ENCODE measurements around the gene GPC6.

GPC6 gene

DNA sequence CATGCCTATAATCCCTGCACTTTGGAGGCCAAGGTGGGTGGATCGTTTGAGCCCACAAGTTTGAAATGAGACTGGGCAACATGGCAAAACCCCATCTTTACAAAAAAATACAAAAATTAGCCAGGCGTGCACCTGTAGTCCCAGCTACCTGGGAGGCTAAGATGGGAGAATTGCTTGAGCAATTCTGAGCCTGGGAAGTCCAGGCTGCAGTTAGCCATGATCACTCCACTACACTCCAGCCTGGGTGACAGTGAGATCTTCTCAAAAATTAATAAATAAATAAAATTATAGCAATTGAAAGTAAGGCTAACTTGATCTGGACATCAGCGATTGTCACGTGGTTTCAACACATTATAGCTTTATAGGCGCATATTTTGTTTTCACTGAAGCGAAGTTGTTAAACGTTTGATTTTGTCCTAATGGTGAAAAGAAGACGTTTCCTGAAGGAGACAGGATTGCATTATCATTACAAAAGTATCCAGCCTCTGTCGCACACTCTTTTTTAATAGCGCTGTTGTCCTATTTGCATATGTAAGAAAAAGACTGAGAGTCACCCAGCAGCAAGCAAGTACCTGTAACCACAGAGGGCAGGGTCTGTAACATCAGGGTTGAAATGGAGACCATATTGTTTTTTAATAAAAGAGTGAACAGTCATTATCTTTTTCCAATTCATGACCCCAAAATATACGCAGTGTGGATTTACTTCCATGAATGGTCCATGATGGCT is 917.2 kb downstream of the GPC6 start:
- Histone ChIP-seq H3K27ac (no peak overlapping the region), H3K4me3 (no peak overlapping the region)

DNA sequence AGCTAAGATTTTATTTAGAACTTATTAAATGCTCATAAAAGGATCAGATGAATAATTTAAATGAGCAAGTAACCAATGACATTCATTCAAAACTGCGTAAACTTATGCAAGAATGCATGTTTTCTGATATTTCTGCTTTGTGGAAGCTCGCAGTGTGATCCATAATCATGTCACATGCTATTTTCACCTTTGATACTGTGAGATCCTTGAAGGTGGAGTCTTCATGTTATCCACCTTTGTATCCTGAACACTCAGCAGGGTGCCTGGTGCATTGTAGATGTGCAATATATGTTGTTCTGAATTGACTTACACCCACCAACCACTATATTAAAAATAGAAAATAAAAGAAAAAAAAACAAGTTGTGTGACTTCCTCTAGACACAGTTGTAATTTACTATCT is 919.4 kb downstream of the GPC6 start:
- Histone ChIP-seq H3K27ac (no peak overlapping the region), H3K4me3 (no peak overlapping the region)

DNA sequence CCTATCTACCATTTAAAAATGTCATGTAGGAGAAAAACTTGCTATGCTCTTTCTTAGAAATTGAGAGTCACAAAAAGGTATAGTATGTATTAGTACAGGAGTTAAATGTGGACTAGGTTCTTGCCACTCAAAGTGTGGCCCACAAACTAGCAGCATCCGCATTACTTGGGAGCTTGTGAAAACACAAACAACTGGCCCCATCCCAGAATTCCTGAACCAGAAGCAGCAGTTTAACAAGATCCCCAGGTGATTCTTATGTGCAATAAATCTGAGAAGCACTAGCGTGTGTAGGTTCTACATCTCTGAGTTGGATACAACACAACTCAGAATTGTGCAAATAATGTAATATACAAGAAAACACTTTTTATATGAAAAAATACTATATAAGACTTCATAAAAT is 927.0 kb downstream of the GPC6 start:
- no peak overlapping the region for H3K27ac ChIP-seq
- no peak overlapping the region for H3K4me3 ChIP-seq

DNA sequence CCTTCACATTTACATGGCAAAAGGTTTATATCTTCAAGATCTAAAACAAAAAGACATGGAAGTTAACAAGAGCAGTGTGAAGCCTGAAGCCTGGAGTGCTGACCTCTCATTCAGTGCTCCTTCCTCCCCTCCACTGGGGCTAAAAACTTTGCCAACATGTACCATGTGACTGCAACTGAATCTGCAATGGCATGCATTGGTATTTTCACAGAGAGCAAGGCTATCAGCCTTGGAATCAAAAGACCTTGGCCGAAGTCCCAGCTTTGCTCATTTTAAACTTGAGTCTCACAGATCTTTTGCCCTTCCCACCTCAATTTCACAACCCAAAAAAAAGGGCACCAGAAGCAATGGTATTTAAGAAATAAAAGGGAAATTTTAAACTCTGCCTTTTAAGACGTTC is 927.8 kb downstream of the GPC6 start:
- H3K4me3 ChIP-seq: no peak overlapping the region
- no peak overlapping the region for H3K27ac ChIP-seq

DNA sequence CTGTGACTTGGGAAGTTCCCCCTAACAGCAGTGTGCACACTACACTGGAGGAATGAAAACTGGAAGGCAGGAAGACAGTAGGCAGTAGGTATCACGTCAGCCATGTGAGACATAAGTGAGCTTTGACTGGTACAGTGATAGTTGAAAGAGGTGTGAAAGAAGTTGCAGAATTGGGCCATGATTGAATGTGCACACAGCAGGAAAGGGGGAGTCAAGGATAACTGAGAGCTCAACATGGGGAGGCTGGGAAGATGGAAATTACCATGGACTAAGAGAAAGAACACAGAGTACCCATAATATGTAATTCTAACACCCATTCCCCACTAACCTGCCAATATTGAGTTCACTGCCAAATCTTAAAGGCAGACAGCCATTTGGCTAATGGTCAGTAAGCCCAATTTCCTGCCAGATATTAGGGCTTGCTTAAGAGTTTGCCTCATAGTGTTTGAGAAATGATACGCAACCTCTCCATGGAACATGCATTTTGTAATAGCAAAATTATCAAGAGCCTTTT is 931.2 kb downstream of the GPC6 start:
- H3K27ac ChIP-seq: no peak overlapping the region
- no peak overlapping the region for H3K4me3 ChIP-seq

DNA sequence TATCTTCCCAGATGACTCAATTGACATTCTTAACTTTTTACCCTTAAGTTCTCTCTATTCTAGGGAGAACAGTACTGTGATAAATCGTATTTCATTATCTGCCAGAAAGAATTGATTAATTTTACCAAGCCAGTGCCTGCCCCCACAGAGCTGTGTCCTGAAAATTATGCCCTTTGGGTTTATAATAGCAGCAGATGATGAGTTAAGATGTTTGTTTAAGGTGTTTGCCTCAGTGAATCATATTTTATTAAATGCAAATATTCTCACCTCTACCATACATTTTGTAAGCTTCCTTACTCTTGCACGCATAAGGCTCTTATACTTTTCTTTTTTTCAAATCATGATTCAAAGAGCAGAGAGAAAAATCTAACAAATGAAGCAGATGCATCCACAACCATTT is 934.3 kb downstream of the GPC6 start:
- no peak overlapping the region for H3K4me3 ChIP-seq
- H3K27ac ChIP-seq: no peak overlapping the region

DNA sequence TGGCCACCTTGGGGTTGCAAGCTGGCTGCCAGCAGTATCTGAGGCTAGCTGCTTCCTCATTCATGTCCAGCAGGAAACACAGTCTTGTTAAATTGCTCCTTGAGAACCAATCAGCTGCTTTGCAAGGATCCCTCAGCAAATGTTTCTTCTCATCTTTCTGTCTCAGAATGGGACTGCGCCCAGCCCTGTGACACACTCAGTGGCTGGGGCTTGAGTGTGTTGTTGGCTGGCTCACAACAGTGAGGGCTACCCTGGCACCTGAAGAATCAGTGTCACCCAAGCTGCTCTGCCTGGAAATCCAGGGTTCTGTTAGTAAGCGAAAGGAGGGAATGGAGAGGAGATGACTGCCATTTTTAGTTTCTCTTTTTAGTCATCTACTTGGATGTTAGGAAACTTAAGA is 935.7 kb downstream of the GPC6 start:
- no peak overlapping the region for H3K27ac ChIP-seq

DNA sequence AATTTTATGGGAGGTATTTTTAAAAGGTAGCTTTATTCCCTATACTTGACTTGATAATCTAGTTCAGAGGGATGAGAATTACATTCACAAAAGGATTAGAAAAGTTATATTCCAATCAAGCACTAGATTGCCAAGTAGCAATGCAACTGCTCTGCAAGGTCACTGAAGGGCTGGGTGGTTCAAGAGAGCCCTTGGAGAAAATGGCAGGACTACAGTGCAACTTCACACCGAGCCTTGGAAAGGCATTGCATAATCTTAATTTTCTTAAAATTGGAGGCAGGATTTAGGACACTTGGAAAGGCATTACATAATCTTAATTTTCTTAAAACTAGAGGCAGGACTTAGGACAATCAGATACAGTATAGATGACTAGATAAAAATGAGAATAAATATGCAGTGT is 936.9 kb downstream of the GPC6 start:
- H3K27ac ChIP-seq: no peak overlapping the region
- no peak overlapping the region for H3K4me3 ChIP-seq

More for the DNA sequence above, 935.7 kb downstream of the GPC6 start:
- no peak overlapping the region for H3K4me3 ChIP-seq

DNA sequence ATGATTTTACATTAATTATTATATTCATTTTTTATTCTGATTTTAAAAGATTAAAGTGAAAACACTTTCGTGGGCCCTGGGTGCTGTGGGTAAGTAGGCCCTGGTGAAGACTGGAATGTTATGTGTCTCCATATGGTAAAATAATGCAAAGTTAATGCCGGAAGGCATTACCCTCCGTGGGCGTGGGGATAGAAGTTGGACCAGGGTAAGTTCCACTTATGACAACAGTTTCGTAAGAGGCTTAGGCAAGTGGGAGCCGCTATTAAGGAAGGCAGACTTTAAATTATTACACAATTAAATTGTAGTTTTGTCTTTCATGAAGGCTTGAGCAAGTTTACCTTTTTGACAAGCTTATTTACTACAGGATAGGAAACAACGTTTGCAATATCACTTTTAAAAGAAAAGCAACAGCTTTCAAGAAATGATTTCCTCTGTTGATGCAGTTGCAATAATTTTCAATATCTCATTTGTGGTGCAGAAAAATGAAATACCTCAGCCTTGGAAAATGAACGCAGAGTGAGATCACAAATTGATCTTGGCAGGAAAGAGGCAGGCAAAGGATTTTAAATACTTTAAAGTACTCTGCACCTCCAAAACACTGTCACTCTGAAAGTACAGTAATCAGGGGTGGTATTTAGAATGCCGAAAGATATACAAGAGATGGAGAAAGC is 942.3 kb downstream of the GPC6 start:
- no peak overlapping the region for H3K4me3 ChIP-seq
- no peak overlapping the region for H3K27ac ChIP-seq

DNA sequence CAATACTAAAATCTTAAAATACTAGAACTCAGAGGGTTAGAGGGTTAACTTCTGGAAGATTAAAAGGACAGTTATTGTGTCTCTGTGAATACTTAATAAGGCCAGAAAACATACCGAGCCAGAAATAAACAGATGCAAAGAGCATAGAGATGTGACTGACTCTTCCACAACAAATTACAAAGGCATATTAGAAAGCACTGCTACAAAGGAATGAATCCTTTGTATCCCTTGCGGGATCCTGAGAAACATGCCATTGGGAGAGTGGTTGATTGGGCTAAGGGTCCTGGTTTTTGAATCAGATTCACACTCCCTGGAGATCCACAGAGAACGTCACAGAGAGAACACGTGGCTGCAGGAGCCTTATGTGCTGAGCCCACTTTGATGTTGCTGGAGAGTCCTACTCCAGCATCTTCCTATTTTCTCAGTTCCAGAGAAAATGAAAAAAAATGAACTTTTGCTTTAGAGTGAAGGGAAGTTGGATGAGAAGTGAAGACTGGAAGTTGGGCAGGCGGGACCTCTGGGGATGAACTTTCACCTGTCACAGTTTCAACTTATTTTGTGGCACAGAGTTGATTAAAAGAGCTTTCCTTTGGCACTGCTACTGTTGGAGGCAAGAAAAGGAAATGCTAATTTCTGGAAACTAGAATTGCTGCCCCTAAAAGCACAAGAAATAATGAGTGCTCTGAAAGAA is 943.0 kb downstream of the GPC6 start:
- H3K27ac ChIP-seq: no peak overlapping the region
- H3K4me3 ChIP-seq: no peak overlapping the region

DNA sequence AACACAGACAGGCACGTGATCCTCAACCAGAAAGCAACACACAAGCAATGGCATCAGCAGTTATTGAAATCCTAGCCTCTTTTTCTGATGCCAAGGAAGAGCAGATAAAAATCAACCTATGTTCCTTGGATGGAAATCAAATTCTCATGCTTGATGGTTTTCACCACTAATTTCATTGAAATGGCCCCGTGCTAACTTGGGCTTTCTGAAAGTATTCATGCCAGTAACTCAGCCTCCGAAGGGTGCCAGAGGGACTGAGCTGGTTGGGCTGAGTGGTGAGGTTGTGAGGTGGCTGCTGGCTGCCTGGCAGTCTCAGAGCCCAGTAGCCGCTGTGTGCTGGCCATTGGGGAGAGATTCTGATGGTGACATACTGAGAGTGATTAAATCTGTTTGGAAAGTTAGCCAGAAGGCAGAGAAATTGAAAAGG is 943.6 kb downstream of the GPC6 start:
- no peak overlapping the region for H3K27ac ChIP-seq
- H3K4me3 ChIP-seq: no peak overlapping the region

DNA sequence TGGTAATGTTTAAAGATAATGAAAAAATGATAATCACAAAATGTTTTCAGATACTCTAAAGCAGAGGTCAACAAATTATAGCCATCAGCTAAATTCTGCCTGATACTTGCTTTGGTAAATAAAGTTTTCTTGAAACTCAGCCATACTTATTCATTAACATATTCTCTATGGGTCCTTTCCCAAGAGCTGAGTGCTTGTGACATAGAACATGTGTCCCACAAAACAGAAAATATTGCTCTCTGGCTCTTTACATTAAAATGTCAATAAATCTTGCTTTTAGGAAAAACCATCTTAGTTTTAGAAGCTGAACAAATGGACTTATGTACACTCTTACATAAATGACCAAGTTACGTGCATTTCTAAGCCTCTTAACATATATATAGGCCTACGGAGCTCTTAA is 945.8 kb downstream of the GPC6 start:
- Histone ChIP-seq H3K4me3 (no peak overlapping the region), H3K27ac (no peak overlapping the region)

DNA sequence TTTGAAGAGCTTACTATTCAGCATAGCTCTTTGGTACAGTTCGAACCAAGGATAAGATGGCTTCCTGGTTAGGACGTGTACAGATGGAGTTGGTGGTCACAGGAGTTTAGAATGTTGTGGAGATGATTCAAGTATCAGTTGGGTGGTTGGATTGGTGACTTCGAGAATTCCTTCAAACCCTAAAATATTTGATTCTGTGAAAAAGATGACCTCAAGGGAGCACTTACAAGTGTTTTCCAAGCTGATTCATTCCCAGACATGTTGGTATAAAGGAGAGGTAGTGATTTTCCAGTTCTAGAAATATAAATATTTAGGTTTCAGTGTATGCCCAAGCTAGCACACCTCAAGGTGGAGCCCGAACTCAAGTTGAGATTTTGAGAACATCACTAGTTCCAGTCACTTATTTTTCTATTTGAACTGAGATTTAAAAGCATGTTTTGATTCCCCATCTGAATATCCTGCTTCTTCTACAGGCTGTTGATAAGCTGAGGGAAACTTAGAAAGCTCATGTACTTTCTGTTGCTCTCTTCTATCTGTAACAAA is 946.8 kb downstream of the GPC6 start:
- no peak overlapping the region for H3K27ac ChIP-seq
- H3K4me3 ChIP-seq: no peak overlapping the region

DNA sequence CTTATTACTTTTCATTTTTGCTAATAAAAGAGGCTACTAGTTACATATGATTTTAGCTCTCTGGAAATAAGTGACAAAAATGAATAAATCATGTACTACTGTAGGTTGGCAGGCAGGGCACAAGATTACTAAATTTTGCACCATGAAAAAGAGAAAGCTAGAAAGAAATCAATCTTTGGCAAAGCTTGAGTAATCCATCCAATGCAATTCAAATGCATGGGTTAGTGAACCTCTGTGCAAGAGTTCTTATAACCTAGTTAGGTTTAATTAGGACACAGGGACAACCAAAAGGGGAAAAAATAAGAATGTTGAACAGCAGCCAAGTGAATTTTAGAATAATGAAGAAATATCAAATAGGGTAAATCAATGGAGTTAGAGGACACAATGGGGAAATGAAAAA is 947.4 kb downstream of the GPC6 start:
- H3K4me3 ChIP-seq: no peak overlapping the region
- H3K27ac ChIP-seq: no peak overlapping the region

DNA sequence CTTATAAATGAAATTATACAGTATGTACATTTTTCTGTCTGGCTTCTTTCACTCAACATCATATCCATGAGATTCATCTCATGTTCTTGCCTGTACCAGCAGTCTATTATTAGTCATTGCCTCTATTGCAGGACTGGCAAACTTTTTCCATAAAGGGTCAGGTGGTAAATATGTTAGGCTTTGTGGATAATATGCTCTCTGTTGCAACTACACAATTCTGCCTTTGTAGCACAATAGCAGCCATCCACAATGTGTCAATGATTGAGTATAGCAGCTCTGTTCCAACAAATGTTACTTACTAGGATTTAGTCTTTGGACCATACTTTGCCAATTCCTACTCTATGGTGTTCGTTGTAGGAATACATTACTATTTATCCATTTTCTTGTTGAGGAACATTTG is 948.5 kb downstream of the GPC6 start:
- Histone ChIP-seq H3K27ac (no peak overlapping the region), H3K4me3 (no peak overlapping the region)

DNA sequence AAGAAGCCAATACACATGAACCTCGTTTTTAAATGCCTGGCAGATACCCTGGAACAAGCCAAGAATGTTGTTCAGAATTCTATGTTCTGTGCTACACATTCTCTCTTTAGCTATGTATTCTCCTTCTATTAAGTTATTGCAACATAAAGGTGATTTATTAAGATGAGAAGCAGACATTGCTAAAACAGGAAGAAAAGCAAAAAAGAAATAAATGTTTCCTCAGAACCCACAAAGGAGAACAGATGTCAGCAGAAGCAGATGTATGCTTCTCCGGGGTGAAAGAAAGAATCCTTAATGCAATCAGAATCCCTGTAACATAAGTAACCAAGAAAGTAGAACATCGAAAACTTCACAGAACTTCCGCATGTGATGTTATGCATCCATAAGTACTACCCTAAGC is 950.0 kb downstream of the GPC6 start:
- no peak overlapping the region for H3K27ac ChIP-seq
- H3K4me3 ChIP-seq: no peak overlapping the region

DNA sequence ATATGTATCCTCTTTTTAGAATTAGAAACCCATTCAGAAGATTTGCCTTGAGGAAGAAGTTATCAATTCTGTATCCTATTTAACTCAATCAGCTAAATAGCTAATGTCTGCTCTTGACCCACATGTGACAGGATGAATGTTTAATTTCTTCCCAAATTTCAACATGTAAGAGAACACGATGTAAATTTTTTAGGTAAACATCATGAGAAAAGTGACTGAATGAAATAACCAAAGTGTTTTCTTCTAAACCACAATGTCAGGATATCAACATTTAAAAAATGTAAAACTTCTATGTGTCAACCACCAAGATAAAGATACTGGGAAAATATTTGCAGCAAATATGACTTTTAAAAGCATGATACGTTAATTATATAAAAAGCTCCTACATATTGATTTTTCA is 950.4 kb downstream of the GPC6 start:
- Histone ChIP-seq H3K4me3 (no peak overlapping the region), H3K27ac (no peak overlapping the region)

DNA sequence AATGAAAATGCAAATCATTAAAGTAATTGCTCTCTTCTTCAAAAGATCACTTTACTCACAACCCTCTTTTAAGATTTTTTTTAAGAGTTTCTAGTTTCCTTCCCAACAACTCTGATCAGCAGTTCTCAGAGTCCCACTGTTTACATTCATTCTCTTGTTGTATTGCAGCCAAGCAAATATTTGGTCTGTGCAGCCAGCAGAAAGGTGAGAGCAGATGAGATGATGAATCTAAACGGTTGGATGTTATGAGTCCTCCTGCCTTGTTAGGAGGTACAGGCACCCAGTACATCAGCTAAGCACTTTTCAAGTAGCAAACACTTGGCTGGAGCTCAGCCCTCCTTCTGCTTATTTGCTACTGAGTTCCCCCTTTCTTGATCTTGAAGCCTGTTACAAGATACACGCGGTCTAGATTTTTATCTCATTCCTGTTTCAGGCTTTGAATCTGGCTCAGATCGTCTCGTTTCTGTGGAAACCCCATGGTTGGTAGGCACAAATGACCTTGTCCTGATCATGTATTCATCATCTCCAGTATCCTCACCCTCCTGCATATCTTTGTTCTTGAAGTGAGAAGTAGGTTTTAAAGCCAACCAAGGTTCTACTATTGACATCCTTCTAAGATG is 952.1 kb downstream of the GPC6 start:
- Histone ChIP-seq H3K4me3 (no peak overlapping the region), H3K27ac (no peak overlapping the region)

DNA sequence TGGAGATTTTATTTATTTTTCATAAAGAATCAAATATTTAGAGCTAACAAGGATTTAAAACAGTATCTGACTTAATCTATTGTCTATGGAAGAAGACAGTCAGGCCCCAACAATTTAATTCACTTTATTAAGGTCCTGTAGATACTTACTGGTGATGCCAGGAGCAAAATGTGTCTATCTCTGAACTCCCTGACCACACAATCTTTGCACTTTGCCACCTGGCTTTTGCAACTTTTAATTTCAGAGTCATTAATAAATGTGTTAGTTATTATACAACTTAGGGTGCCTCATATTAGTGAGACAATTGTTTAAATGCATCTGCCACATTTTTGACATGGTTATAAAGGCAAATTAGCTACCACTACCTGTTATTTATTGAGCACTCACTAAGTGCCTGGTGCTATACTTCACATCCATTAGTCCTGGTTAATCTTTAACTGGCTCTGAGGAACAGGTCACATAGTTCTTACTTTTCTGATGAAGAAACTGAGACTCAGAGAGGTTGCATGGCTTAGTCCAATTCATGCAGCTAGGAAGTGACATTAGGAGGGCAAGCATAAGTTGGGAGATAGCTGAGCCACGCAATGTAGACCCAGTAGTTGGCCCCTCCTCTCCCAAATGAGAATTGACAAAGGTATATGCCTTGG is 955.0 kb downstream of the GPC6 start:
- H3K4me3 ChIP-seq: no peak overlapping the region

More for the DNA sequence above, 955.0 kb downstream of the GPC6 start:
- H3K27ac ChIP-seq: no peak overlapping the region

Data from skin epidermis (tissue), 12 donors.